GM06990 (cell line): ENCODE data around the gene ASIP.

Source experiments
- DNase-seq: peaks from one replicate; pipeline ENCODE4 v3.0.0-alpha.2; 2011; ENCODE audit not compliant: insufficient read length; ENCODE audit errors: extremely low read depth
- H3K27me3 ChIP-seq: replicated peaks from 2 replicates; pipeline ENCODE4 v1.6.0; 2011; ENCODE audit warnings: low read length; ENCODE audit not compliant: control insufficient read depth, insufficient read depth
- H3K36me3 ChIP-seq: 2 replicates; pipeline ENCODE4 v1.5.1; 2011; ENCODE audit warnings: low read length; ENCODE audit not compliant: control insufficient read depth, insufficient read depth
- H3K4me3 ChIP-seq: replicated peaks from 2 replicates; pipeline ENCODE4 v1.5.1; 2011; ENCODE audit warnings: low read depth, mild to moderate bottlenecking, control low read depth, low read length
- CTCF ChIP-seq: IDR thresholded peaks from 2 replicates; pipeline ENCODE4 v1.5.1; 2011; ENCODE audit warnings: low read length, control low read depth, mild to moderate bottlenecking, inconsistent platforms; ENCODE audit not compliant: insufficient read depth, poor library complexity, severe bottlenecking

The ASIP gene

DNA sequence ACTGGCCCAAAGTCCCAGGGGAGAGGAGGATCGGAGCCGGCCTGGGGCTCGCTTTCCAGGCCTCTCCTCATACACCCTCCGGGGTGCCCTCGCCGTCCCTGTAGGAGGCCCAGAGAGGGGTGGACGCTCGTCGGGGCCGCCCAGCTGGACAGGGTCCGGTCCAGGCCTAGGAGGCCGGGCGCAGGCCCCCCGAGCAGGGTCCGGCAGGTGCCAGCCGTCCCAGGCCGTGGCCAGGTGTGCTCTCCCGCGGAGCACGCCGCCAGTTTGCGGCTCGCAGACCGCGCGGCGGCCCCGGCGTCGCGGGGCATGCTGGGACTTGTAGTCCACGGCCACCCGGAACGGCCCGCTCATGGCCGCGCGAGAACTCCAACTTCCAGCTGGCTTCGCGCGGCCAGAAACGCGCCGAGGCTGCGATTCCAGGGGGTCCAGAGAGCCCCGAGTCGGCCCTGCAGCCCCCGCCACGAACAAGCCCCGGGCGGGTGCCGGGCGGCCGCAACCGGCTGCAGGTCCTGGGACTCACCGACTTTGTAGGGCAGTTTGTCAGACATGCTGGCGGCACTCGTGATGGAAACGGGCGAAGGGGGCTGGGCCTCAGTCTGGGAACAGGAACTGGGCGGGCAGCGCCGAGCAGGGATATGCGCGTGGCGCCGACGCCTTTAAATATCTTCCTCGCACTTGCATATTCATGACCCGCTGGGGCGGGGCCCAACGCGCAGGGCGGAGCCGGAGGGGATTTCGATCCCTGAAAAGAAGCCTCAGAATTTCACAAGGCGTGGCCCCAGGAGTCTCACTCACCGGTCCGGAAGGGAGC, 61.7 kb downstream of the ASIP start, which contains the start of gene AHCY:
Gene AHCY (minus strand): TSS at position 633 of the 811 bp plus-strand sequence. CDS start 85 bp downstream, at position 548.
- TF ChIP-seq CTCF, result no peak
- H3K27me3 ChIP-seq, result no peaks in the 10 kb centered on the region
- H3K36me3 ChIP-seq, result peaks cover 2% of the 10 kb centered on the region; the same call in 1 of the 2 replicates
- peak within 1 kb of the TSS; percentile 90 for H3K4me3 ChIP-seq
- peak; percentile 97 for DNase-seq

DNA sequence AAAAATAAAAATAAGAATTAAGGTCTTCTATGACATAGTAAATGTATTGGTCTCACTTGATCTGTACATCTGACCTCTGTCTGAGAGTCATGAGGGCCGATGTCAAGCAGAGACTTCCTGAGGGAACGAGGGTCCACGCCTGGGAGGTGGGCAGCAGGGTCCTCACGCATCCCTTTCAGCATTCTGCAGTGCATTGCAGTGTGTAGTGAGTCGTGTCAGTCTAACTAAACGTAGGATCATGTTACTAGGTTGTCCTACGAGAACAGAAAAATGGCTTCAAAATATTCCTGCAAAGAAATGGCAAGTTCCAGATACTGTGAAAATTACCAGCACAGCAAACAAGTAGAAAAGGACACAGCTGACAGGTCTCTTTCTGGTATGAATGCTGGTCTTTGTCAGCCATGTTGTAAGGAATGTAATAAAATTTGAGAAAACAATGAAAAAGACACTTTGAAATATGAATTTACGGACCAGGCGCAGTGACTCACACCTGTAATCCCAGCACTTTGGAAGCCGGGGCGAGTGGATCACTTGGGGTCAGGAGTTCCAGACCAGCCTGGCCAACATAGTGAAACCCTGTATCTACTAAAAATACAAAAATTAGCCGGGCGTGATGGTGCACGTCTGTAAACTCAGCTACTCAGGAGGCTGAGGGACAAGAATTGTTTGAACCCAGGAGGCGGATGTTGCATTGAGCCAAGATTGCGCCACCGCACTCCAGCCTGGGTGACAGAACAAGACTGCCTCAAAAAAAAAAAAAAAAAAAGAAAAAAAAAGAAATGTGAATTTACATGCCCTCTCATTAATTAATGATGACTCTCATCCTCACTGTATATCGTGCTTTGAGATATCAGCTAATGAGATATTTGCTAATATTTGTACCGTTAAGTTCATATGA, 64.4 kb downstream of the ASIP start:
- TF ChIP-seq CTCF, result no peak
- DNase-seq, result no peak
- H3K4me3 ChIP-seq, result no peak overlapping the region
- no peaks in the 10 kb centered on the region for H3K36me3 ChIP-seq
- no peaks in the 10 kb centered on the region for H3K27me3 ChIP-seq

- H3K4me3 ChIP-seq, result no peak overlapping the region
- no peaks in the 10 kb centered on the region for H3K27me3 ChIP-seq
- TF ChIP-seq CTCF, result no peak
- H3K36me3 ChIP-seq, result no peaks in the 10 kb centered on the region
- no peak for DNase-seq
Observed at GRCh38 chr20:34309691-34310090, 68.5 kb downstream of the ASIP start.

GRCh38 chr20:34310481-34311117, 69.4 kb downstream of the ASIP start:
- no peak for DNase-seq
- Histone ChIP-seq H3K4me3 (no peak overlapping the region), H3K27me3 (no peaks in the 10 kb centered on the region), H3K36me3 (no peaks in the 10 kb centered on the region)
- no peak for TF ChIP-seq CTCF

DNA sequence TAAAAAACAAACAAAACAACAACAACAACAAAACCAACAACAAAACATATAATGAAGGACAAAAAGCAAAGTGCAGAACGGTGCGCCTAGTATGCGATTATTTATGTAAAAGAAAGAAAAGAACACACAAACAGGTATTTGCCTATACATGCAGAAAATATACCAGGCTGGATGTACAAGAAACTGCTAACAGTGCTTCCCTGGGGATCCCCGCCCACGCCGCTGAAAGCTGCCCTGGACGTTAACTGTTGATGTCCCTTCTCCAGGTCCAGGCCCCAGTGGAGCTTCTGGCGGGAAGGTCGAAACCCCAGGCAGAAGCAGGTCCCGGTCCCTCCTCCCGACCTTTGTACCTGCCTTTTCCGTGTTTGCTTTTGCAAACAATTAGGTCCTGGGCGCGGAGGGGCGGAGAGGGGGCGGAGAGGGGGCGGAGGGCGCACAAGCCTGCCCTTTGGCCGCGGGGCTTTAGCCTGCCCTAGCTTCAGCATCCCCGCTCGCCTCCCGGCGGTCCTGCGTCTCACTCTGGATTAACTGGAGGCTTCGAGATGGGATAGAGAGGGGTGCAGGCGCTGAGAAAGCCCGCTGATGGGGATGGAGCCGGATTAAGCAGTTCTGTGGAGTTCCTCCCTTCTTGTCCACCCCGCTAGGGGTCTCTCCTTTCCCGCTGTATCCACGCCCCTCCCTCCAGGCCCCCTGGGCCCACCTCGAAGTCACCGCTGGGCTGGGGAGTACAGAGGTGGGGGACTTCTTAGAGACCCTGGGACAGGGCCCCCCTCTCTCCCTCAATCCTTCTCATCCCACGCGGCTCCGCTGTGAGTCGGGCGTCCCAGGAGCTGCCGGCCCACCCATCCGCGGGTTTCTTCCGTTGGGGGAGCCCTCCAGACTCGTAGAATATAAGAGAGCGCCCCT, 70.1 kb downstream of the ASIP start:
- no peak for TF ChIP-seq CTCF
- H3K4me3 ChIP-seq, result no peak overlapping the region
- no peaks in the 10 kb centered on the region for H3K36me3 ChIP-seq
- no peaks in the 10 kb centered on the region for H3K27me3 ChIP-seq
- no peak for DNase-seq
